TTC549 (cell line): ENCODE results near the gene GNB1L.

Experiments used
- FAIRE-seq: peaks from 2 replicates; lab custom pipeline; 2012; peaks lifted over from hg19 to GRCh38; lab: Jason Lieb, UNC

The GNB1L gene, protein sequence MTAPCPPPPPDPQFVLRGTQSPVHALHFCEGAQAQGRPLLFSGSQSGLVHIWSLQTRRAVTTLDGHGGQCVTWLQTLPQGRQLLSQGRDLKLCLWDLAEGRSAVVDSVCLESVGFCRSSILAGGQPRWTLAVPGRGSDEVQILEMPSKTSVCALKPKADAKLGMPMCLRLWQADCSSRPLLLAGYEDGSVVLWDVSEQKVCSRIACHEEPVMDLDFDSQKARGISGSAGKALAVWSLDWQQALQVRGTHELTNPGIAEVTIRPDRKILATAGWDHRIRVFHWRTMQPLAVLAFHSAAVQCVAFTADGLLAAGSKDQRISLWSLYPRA

DNA sequence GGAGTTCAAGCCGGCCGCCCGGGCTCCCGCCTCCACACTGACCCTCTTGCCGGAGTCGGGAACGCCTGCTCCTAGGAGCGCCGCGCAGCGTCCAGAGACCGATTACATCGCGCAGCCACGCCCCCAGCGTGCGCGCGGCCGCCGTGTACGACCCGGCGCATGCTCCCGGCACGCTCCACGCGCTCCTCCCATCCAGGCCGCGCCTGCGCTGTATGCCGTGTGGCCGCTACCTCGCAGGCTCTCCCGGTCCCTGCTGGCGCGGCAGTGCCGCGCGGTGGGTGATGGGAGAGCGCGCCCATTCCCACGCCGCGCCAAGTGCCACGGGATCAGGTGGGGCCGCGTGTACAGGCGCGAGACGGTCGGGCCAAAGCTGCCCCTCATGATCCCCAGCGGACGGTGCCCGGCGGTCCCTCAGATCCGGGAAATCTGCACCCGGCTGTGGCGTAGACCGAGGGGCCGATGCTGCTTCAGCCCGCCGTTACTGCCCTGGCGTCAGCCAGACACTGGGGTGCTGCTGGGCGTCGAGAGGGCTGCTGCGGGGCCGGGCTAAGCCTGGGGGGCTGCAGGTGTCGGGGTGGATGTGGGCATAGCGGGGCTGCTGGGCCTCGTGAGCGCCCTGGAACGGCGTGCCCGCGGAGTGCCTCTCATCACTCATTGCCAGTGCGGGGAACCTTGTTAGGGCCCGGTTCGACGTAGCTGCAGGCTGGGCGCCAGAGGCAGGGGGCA is at the start of gene GNB1L, which contains the start of gene RTL10:
TSS of gene GNB1L (minus strand) at position 97 of the 726 bp plus-strand sequence. CDS start 33,519 bp downstream, outside the sequence.
TSS of gene RTL10 (minus strand) at position 97 of the 726 bp plus-strand sequence. CDS start 2,613 bp downstream, outside the sequence.
- FAIRE-seq = no peak

DNA sequence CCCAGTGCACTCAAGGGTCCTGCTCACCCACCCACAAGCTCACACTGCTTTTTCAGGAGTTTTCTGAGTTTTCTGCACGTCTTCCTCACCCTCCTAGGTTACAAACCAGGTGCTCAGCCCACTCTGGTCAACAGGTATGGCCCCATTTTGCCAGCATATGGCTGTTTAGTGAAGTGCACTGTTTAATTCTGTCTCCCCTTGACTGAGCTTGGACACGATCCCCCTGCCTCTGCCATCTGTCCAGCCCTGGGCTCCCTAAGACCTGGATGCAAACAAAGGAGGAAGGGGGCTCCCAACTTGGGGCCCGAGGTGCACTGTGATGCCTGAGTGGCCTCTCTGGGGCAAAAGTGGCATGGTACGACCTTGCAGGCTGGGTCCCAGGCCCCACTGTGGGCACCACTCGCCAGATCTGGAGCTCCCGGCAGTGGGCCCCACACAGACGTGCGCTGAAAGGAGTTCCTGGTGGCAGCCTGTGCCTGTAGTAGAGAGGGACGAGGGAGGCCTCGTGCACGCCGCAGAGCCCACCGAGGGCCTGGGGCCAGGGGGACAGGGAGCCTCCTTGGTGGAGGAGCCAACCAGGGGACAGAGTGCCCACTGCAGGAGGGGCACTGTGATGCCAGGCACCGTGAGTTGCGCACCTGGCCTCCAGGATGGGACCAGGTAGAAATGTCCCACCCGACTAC is 49.6 kb upstream of the GNB1L start:
- FAIRE-seq = no peak

DNA sequence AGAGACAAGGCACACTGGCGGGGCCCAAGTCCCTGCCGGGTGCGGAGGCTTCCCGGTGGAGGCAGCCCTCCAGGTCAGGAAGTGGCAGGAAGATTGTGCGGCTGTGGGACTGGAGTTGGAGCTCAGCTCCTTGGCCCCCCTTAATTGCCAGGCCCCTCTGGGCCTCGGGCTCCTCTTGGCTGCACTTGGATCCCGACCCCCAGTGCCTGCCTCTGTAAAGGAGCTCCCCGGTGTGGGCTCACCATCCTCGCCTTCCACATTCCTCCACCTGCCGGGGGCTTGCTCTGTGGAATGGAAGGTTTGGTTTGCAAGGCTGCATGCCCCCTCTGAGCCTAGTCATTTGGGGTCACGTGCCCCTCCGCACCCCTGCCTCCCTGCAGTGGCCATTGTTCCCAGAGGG is 48.8 kb upstream of the GNB1L start:
- FAIRE-seq = no peak

DNA sequence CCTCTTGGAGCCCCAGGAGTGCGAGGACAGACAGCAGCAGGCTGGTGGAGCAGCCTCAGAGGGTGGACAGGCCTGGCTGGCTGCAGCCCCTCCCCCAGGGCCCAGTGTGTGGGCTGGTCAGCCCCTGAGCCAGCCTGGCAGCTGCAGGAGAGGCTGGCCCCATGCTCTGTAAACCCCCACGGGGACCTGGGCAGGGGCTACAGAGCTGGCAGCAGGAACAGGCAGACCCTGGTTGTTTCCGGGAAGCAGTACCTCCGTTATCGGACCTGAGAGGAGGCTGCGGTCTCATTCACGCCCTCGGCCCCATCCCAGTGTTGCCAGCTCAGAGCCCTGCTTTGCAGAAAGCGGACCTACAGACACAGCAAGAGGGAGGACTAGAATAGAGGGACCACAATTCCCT is 48.4 kb upstream of the GNB1L start:
- FAIRE-seq = no peak

DNA sequence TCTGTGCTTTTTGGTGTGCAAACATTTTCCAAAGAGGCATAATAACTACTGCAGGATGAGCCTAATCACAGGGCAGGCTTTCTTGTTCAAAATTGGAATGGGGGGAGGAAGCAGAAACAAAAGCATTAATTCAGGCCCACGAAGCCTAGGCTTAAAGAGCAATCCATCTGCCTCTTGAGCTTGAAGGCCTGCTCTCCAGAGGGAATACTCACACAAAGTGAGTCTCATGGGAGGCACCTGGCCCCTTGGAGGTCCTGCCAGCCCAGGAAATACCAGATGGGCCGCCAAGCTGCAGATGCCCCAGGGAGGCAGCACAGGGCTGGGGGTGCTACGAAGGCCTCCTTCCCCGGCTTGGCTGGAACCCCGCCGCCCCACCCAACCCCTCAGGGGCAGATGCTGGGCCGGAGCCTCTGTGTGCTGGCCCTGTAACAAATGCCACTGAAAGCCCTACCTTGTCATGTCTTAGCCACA is 47.6 kb upstream of the GNB1L start:
- no peak for FAIRE-seq

DNA sequence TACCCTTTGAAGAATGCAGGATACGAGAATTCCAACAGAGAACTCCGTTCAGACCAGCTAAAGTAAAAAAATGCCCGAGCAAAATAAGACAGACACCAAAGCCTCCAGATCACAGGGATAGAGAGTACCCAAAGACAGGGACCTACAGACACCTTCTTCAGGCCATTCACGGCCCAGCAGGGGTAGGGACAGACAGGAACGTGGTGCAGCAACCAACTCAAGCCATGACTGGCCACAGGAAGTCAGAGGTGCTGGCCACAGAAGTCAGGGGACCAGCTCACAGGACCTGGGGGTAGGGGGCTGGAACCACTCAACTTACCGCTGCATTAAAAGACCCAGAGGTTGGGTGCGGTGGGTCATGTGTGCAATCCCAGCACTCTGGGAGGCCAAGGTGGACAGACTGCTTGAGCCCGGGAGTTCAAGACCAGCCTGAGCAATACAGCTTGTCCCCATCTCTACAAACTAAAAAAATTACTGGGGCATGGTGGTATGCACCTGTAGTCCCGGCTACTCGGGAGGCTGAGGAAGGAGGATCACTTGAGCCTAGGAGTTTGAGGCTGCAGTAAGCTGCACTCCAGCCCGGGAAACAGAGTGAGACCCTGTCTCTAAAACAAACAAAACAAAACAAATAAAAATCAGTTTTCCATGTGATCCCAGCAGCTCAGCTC is 47.0 kb upstream of the GNB1L start:
- FAIRE-seq = no peak

DNA sequence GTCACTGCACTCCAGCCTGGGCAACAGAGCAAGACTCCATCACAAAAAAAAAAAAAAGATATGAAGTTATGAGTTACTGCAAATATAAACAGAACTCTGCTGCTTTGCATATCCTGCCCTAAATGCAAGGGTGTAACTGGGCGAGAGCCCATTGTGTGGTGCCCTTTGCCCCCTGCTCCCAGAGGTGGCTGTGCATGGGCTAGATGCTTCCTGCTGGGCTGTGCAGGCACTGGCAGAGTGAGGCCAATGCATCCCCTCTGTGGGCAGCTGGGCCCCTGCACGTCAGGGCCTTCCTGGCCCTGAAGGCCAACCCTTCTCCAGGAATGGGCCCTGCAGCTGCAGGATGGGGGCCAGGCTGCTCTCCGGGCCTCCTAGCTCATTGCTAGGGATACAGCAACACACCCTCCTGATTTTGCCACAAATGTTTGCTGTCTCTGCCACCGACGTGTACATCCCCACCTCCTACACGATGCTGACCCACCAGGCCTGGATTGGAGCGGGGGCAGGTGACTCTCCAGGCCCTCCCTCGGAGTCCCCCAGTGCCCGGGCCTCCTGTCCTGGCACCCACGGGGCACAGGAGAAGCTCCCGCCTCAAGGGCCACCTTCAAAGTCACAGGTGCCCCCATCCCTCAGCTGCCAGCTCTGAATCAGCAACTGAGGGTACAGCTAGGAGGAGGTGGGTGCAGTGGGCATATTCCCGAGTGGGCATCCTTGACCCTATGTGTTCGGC is 46.2 kb upstream of the GNB1L start:
- no peak for FAIRE-seq

DNA sequence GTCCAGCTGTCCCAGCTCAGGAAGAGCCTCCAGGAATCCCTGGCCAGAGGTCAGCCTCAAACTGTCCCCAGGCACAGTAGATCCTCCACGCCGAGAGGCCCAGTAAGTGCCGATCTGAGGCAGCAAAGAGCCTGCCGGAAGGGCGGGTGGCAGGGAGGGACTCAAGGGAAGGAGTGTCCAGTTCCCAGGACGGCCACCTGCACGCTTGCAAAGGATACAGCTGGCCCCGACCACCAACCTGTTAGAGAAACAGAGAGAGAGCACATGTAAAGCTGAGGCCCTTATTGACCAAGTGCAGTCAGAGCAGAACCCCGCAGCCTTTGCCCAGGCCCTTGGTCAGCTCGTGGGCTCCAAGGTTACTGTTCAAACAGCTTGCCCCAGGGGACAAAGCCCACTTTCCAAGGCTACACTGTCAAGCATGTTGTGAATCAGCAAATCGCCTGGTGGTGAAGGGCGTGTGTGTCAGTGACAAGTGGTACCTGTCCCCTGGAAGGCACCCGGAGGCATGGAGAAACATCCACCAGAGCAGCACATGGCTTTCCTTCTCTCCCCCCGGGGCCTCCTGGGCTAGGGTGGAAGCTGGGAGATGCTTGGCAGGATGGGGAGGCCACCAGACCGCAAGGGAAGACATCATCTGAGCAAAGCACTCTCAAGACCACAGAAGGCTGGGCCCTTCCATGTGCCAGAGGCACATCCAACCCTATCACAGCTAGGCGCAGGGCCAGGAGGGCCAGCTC is 44.3 kb upstream of the GNB1L start:
- no peak for FAIRE-seq

DNA sequence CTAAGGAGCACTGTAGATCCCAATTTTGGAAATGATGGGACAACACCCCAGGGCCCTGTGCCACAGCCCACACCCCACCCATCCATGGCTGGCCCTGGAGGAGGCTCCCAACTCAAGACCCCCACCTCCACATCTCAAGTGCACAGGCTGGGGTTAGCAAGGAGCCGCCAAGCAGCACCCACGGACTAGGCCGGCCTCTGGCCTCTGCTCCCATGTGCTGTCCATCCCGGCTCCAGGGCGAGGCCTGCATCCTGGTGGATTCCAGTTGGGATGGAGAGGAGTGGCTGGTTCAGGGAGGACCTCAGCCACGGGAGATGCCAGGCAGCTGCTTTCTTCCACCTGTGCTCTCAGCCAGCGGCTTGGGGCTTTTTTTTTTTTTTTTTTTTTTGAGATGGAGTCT is 43.5 kb upstream of the GNB1L start:
- FAIRE-seq = no peak

DNA sequence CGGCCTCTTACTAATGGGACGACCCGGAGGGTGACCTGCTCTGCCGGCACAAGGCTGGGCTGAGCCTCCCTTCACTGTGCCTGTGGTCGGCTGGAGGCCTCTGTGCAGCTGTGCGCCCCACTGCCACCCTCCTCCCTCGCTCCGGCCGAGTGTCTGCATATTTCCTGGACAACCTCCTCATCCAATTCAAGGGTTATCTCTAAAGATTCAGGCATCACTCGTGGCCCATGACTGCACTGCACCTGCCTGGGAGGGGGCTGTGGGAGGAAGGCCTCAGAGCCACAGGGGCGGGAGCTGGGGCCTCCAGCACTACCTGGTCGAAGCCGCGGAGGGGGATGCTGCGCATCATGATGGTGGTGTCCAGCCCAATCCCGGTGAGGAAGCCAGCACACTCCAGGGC is 43.1 kb upstream of the GNB1L start:
- no peak for FAIRE-seq

DNA sequence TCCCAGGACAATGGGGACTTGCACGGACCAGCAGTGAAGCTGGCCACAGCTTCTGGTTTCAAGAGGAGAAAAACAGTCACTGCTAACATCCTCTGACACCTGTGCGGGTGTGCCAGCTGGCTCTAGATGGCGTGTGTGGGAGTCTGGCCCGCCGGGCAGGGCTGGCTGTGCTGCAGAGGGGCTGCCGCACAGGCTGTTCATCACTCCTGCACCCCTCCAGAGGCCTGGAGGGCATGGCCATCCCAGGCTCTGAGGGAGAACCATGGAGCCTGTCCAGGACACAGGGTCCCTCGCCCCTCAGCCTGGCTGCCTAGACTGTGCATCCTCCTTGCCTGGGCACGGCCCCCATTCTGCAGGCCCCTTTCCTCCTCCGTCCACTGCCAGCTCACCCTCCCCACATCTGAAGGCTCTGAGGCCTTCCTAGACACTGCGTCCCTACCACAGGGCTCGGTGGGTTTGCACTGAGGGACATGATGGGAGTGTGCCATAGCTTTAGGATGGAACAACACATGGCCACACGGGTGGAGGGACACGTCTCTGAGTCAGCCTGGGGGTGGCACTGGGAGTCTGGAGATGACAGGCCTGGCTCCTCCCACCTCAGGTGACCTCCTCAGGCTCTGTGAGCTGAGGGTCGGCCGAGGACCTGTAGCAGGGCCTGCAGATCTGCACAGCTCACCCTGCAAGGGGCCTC is 42.1 kb upstream of the GNB1L start:
- FAIRE-seq = no peak

DNA sequence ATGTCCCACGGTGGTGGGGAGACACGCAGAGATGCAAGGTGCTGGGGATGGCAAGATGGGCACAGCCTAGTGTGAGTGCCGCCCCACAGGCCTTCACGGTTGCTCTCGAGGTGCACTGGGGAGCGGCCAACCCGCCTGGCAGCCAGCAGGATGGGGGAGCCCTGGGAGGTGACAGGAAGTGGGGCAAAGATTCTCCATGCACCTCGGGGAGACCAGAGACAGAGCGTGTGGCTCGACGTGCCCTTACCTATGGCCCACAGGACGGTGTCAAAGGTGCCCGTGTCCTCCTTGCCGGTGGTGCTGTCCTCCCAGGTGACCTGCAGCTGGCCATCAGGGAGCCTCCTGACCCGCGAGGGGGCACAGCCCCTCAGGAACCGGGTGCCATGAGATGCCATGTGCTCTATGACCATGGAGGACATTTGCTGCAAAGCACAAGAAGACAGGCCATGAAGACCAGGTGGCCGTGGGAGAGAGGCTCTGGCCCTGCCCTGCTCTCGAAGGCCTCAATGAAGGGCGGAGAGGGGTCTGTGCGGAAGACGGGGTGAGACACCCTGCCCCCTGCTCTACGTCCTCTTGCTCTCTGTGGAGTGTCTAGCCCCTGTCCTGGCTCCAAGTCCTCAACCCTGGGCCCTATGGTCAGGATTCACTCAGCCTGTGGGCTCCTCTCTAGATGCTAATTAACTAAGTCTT is 40.6 kb upstream of the GNB1L start:
- no peak for FAIRE-seq

DNA sequence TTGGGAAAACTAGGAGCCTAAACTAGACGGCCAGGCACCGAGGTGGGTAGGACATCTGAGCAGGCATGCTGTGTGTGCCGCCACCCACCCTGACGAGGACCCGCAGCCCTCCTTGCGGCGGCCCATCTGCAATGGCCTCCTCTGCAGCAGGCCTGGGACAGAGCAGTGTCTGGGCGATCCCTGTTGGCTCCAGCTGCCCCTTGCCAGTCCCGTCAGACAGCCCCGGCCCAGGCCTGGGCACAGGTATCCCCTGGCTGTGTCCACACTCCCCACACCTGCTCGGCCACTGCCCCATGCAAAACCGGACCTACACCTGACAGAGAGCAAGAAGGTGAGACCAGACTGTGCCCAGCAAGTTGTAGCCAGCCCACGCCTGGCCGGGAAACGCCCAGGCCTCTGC is 38.7 kb upstream of the GNB1L start:
- no peak for FAIRE-seq

DNA sequence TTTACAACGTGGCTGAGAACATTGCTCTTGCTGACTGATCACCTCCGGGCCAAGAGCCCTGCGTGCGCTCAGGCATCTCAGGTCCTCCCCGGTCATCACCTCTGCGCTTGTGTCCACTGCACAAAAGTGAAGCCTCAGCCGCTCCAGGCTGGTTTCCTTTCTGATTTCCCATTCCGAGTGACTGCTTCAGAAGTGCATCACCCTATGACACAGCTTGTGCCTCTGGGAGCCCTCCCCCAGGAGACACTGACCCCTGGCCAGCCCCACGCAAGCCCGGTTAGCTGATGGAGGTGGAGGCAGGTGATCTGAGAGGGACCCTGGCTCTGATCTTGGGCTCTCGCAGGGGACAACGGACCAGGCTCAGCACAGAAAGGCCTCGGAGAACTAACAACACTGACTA is 38.3 kb upstream of the GNB1L start:
- FAIRE-seq = no peak

DNA sequence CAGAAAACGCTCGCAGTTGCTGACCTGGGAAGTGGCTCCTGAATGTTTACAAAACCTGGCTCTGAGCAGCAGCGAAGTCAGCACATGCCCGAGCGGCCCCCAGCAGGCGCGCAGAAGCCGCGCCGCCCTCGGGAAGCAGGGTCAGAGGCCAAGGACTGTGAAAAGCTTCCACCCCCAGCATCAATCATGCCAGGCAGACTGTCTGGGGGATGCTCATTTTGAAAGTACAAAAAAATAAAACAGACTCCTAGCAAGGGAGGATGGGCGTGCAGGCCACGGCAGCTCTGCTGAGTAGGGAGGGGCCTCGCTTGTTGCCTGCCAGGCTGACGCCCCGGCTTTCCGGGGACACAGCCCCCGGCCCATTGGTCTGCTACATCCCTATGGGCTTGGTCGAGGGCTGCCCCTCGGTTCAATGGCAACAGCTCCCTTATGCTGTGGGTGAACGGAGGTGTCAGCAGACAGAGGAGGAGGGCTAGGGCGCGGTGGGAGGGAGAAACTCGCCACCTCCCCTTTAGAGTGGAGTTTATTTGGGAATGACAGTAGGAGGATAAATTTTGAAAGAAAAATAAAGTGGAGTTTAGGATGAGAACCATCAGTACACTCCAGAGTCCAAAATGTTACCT is 37.7 kb upstream of the GNB1L start:
- no peak for FAIRE-seq

DNA sequence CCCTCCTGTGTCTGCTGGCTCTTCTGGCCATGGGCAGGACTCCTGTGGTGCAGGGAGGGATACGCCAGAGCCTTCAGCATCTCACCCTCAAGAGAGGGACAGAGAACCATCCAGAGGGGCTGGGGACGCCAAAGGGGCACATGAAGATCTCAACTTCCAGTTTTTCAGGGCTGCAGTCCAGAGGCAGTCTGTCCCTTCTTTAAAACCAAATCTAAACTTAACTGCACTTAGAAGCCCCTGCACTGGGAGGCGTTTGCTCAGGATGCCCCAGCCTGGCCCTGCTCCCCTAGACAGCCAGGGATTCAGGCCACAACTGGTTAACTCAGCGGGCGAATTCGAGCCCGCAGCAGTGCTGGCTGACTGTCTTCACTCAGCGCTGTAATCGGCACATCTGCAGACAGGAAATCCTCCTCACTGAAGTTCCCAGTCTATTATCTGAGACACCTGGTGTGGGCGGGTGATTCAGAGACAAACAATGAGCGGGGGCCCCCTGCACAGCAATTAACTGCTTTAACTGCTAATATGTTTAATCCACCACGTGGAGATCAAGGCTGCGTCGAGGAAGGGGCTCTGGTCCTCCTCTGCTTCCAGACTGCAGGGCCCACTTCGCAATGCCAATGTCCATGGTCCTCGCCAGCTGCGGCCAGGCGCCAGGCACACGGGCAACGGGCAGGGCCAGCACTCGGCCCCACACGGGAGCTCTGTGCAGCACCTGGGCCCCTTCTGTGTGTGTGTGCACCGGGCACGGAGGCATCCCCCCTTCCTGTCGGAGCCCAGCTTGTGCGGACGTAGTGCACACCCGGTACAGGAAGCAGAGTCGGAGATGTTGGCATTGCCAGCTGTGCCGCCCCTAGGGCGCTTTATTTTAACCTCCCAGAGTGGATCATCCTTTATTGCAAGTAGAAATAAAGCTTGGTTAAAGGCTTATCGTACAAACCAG is 36.9 kb upstream of the GNB1L start:
- FAIRE-seq = no peak

DNA sequence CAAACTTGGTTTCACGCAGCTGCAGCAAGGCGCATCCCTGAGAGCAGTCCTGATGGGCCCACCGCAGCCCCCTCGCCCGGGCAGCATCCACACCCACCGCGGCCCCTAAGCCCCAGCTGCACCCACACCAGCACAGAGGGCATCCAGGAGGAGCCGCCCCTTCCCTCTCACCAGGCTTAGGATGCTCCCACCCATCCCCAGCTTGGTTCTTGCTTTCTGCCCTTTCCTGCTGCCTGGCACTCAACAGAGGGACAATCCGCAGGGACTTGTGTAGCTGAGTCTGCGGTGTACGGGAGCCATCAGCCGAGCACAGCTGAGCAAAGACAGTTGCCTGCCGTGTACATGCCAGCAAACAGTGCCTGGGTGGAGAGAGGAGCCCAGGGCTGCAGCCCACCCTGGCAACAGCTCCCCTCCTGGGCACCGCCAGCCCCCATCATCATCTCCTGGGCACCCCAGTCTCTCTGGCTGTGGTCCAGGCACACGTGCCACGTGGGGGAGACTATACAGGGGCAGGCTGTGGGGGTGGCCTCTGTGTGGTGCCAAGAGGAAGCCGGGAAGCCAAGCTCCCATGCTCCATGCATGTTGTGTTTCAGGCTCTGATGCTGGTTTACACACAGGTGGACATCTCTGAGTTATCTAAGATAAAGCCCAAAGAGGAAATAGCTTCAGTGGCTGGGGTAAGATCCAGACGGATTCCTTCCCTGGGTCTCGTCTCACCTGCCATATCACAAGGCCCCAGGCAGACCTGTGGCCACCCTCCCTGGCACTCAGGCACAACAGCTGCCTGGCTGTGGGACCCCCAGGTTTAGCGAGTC is 36.0 kb upstream of the GNB1L start:
- FAIRE-seq = no peak
